ENCODE measurements around the gene ATXN1.

Gene ATXN1

GRCh38 chr6:16372029-16372776 lies 389.1 kb downstream of the ATXN1 start:
- no peak for DNase-seq

- DNase-seq, result no peak
These were observed 389.9 kb downstream of the ATXN1 start for GRCh38 chr6:16371401-16371800.

GRCh38 chr6:16370943-16371342 lies 390.3 kb downstream of the ATXN1 start:
- no peak for DNase-seq

- no peak for DNase-seq
These were observed 391.3 kb downstream of the ATXN1 start for GRCh38 chr6:16369989-16370388.

GRCh38 chr6:16369140-16369745 lies 392.0 kb downstream of the ATXN1 start:
- no peak for DNase-seq

GRCh38 chr6:16367571-16367970 lies 393.7 kb downstream of the ATXN1 start:
- DNase-seq, result no peak

GRCh38 chr6:16363749-16364148 lies 397.5 kb downstream of the ATXN1 start:
- no peak for DNase-seq

GRCh38 chr6:16362819-16363589 lies 398.3 kb downstream of the ATXN1 start:
- no peak for DNase-seq

- DNase-seq, result no peak
These were observed 399.0 kb downstream of the ATXN1 start for GRCh38 chr6:16362296-16362695.

- DNase-seq, result no peak
These were observed 399.4 kb downstream of the ATXN1 start for GRCh38 chr6:16361861-16362260.

- no peak for DNase-seq
These were observed 400.1 kb downstream of the ATXN1 start for GRCh38 chr6:16361121-16361520.

- no peak for DNase-seq
These were observed 400.9 kb downstream of the ATXN1 start for GRCh38 chr6:16360365-16360764.

- DNase-seq, result no peak
These were observed 401.7 kb downstream of the ATXN1 start for GRCh38 chr6:16359563-16359962.

- no peak for DNase-seq
These were observed 402.6 kb downstream of the ATXN1 start for GRCh38 chr6:16358531-16359138.

GRCh38 chr6:16355699-16356446 lies 405.4 kb downstream of the ATXN1 start:
- no peak for DNase-seq

GRCh38 chr6:16355238-16355637 lies 406.0 kb downstream of the ATXN1 start:
- DNase-seq, result no peak

- no peak for DNase-seq
These were observed 406.6 kb downstream of the ATXN1 start for GRCh38 chr6:16354692-16355091.

GRCh38 chr6:16352821-16353438 lies 408.3 kb downstream of the ATXN1 start:
- DNase-seq, result no peak

GRCh38 chr6:16352258-16352635 lies 409.0 kb downstream of the ATXN1 start:
- DNase-seq, result no peak

GRCh38 chr6:16349544-16349943 lies 411.7 kb downstream of the ATXN1 start:
- DNase-seq, result no peak

- no peak for DNase-seq
These were observed 414.4 kb downstream of the ATXN1 start for GRCh38 chr6:16346831-16347230.

Data from NCI-H2081 treated with DMSO at 0.1 percent for 48 hours (cell line).